GM21360 (cell line): ENCODE results near the gene ZNF652.
"Not testable (repeated sequence)": the region's sequence is repeated elsewhere in the genome, so short reads cannot be mapped to it uniquely, and the experiment has no call there.

ENCODE experiments used
- ATAC-seq: cut with Tn5 transposase; IDR thresholded peaks from one replicate; pipeline ENCODE4 v1.9.1; 2021; ENCODE audit warnings: mild to moderate bottlenecking, moderate library complexity; ENCODE audit not compliant: unreplicated experiment

The ZNF652 gene

GRCh38 chr17:49275981-49276380 is 86.1 kb downstream of the ZNF652 start:
- not testable (repeated sequence) for ATAC-seq

GRCh38 chr17:49269356-49269755 is 92.7 kb downstream of the ZNF652 start:
- ATAC-seq: no peak

DNA sequence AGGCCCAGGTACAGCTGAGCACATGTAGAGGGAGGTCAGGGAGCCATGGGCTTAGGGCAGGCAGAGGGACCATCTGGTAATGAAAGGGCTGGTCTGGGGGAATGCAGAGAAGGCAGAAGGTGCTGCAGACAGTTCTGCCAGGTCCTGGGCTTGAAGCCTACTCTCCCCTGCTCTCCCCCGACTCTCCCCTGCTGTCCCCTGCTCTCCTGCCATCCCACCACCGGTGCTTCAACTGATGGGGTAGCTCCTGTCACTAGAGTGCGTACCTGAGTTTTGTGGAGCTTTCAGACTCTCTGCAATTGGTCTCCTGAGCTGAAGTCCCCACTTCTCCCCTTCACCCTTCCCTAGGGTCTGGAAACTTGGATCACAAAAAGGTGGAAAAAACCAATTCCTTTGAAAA is 94.1 kb downstream of the ZNF652 start:
- no peak for ATAC-seq

GRCh38 chr17:49266233-49266632 is 95.8 kb downstream of the ZNF652 start:
- no peak for ATAC-seq

DNA sequence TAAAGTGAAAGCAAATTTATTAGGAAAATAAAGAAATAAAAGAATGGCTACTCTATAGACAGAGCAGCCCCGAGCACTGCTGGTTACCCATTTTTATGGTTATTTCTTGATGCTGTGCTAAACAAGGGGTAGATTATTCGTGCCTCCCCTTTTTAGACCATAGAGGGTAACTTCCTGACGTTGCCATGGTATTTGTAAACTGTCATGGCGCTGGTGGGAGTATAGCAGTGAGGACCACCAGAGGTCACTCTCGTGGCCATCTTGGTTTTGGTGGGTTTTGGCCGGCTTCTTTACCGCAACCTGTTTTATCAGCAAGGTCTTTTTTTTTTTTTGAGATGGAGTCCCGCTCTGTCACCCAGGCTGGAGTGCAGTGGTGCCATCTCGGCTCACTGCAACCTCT is 100.5 kb downstream of the ZNF652 start:
- not testable (repeated sequence) for ATAC-seq

GRCh38 chr17:49260817-49261291 is 101.2 kb downstream of the ZNF652 start:
- no peak for ATAC-seq

- ATAC-seq: no peak
Observed at GRCh38 chr17:49260011-49260816, 101.8 kb downstream of the ZNF652 start.

GRCh38 chr17:49259663-49260010 is 102.4 kb downstream of the ZNF652 start:
- ATAC-seq: no peak

DNA sequence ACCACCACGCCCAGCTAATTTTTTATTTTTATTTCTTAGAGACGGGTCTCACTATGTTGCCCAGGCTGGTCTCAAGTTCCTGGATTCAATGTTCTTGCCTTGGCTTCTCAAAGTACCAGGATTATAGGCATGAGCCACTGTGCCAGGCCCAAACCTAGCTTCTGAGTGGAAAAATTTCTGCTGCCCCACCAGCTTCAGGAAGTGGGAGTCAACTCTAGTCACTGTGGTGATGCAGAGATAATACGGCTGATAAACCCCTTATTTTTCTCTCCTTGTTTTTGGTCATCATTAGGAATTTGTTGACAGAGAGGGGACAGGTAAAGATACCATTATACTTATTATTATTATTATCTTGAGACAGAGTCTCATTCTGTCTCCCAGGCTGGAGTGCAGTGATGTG is 103.7 kb downstream of the ZNF652 start:
- ATAC-seq: no peak

GRCh38 chr17:49255125-49255524 is 106.9 kb downstream of the ZNF652 start:
- ATAC-seq: no peak

DNA sequence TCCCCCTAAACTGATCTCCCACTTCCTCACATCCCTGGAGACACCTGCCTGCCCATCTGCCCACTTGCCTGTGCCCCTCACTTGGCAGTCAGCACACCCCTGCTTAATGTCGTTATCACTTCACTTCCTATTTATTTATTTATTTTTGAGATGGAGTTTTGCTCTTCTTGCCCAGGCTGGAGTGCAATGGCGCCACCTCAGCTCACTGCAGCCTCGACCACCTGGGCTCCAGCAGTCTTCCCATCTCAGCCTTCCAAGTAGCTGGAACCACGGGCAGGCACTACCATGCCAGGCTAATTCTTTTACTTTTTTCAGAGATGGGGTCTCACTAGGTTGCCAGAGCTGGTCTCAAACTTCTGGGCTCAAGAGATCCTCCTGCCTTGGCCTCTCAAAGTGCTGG is 108.0 kb downstream of the ZNF652 start:
- no peak for ATAC-seq

GRCh38 chr17:49252148-49252695 is 109.8 kb downstream of the ZNF652 start:
- ATAC-seq: no peak

DNA sequence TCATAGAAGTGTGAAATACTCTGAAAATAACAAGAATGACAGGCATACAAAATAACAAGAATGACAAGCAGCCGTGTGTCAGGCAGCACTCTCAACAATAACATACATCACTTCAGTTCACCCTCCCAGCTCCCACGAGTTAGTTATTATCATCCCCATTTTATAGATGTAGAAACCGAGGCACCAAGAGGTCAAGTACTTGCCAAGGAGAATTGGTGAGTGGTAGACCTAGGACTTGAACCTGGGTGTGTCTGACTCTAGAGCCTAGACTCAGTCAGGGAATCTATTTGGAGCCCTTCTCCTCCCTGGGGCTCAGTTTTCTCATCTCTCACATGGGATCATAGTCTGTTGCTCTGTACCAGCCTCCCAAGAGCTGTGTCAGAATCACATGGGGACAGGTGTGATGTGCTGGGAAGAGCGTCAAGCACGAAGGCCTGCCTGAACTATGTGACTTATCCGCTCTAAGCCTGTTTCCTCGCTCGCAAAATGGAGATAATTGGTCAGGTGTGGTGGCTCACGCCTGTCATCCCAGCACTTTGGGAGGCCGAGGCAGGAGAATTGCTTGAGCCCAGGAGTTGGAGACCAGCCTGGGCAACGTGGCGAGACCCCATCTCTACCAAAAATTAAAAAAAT is 112.0 kb downstream of the ZNF652 start:
- ATAC-seq: no peak

DNA sequence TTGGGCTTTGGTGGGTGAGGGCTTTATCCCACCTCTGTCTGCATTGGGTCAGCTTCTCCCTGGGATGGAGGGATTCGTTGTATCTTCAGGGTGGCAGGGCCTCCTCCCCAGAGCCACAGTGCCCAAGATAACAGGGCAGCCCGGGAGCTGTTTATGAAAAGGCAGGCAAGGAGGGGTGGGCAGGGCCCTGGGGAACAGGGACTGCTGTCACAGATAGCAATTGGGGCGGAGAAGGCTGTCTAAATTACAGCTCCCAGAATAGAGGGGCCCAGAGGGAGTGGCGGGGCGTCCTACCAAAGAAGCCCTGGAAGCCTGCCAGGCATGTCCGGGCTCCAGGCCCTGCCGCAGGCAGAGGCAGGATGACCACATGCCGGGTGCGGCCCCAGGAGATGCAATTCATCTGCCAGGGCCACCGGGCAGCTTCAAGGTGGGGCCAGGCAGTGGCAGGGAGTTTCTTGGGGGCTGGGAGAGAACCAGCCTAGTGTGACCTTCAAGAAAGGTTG is 112.7 kb downstream of the ZNF652 start:
- ATAC-seq: no peak

- no peak for ATAC-seq
Observed at GRCh38 chr17:49247944-49248343, 114.1 kb downstream of the ZNF652 start.

DNA sequence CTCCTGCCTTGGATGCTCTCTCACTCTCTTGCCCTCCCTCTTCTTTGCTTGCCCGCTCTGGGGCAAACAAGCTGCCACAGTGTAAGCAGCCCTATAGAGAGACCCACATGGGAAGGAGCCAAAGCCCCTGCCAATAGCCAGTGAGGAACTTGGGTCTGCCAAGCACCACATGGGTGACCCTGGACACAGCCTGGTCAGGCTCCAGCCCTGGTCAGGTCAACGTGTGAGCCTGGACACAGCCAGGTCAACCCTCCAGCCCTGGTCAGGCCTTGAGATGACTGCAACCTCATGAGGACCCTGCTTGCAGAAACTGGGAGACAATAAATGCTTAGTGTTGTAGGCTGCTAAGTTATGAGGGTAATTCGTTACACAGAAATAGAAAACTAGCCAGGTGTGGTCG is 117.2 kb downstream of the ZNF652 start:
- ATAC-seq: no peak
